Osteocyte (in vitro differentiated cells): Measurements from ENCODE around the gene OR1F1. TPM values are rescaled to one million over a fixed set of nuclear protein-coding genes. Genes with fewer than 3 reads are reported as not detected.

Source experiments
- DNase-seq: peaks from one replicate; pipeline ENCODE4 v3.0.0; 2021; ENCODE audit warnings: mixed read lengths; ENCODE audit not compliant: unreplicated experiment; ENCODE audit errors: extremely low spot score
- H3K27ac Mint-ChIP-seq: one replicate; pipeline ENCODE4 v1.8.0; 2021; ENCODE audit warnings: mild to moderate bottlenecking, mixed read lengths; ENCODE audit not compliant: unreplicated experiment
- H3K27me3 Mint-ChIP-seq: one replicate; pipeline ENCODE4 v1.8.0; 2021; ENCODE audit warnings: mixed read lengths; ENCODE audit not compliant: unreplicated experiment
- H3K36me3 Mint-ChIP-seq: one replicate; pipeline ENCODE4 v1.8.0; 2021; ENCODE audit warnings: mixed read lengths; ENCODE audit not compliant: unreplicated experiment
- H3K4me1 Mint-ChIP-seq: one replicate; pipeline ENCODE4 v1.8.0; 2021; ENCODE audit warnings: mixed read lengths; ENCODE audit not compliant: unreplicated experiment
- H3K4me3 Mint-ChIP-seq: one replicate; pipeline ENCODE4 v1.8.0; 2021; ENCODE audit warnings: mild to moderate bottlenecking, moderate library complexity, mixed read lengths; ENCODE audit not compliant: unreplicated experiment
- H3K9me3 Mint-ChIP-seq: one replicate; pipeline ENCODE4 v1.8.0; 2021; ENCODE audit warnings: mixed read lengths; ENCODE audit not compliant: unreplicated experiment
- CTCF ChIP-seq: fragments of 200-600 bp; sonication (generic); IDR thresholded peaks from 2 replicates; pipeline ENCODE4 v1.5.0; 2021; ENCODE audit warnings: antibody characterized with exemption, mild to moderate bottlenecking, moderate library complexity
- total RNA-seq: library from RNA; stranded (reverse); gene quantifications from 2 replicates; pipeline ENCODE4 v1.2.1, GENCODE V29; 2021

Gene OR1F1
- total RNA-seq, 1 donor from 2014 or later, result not detected

GRCh38 chr16:3171181-3171854 lies 16.7 kb upstream of the OR1F1 start:
- Mint-ChIP-seq H3K4me3 (no peak overlapping the region), H3K9me3 (no peaks in the 10 kb centered on the region), H3K4me1 (peaks cover 23% of the 10 kb centered on the region), H3K36me3 (no peaks in the 10 kb centered on the region), H3K27ac (no peak overlapping the region), H3K27me3 (peaks cover 31% of the 10 kb centered on the region)
- no peak for TF ChIP-seq CTCF
- no peak for DNase-seq

GRCh38 chr16:3171855-3172593 lies 16.0 kb upstream of the OR1F1 start:
- TF ChIP-seq CTCF, result no peak
- no peak for DNase-seq
- Mint-ChIP-seq H3K4me3 (no peak overlapping the region), H3K27ac (no peak overlapping the region), H3K4me1 (peaks cover 23% of the 10 kb centered on the region), H3K27me3 (peaks cover 36% of the 10 kb centered on the region), H3K9me3 (no peaks in the 10 kb centered on the region), H3K36me3 (no peaks in the 10 kb centered on the region)

- no peaks in the 10 kb centered on the region for H3K9me3 Mint-ChIP-seq
- H3K4me1 Mint-ChIP-seq, result peaks cover 23% of the 10 kb centered on the region
- DNase-seq, result no peak
- H3K27me3 Mint-ChIP-seq, result peaks cover 43% of the 10 kb centered on the region
- peak overlapping the region; percentile 41 for H3K4me3 Mint-ChIP-seq
- no peak overlapping the region for H3K27ac Mint-ChIP-seq
- TF ChIP-seq CTCF, result peak; percentile 48
- no peaks in the 10 kb centered on the region for H3K36me3 Mint-ChIP-seq
Measured at GRCh38 chr16:3173892-3174617, 13.9 kb upstream of the OR1F1 start.

- Mint-ChIP-seq H3K4me1 (peaks cover 23% of the 10 kb centered on the region), H3K9me3 (no peaks in the 10 kb centered on the region), H3K4me3 (no peak overlapping the region), H3K36me3 (no peaks in the 10 kb centered on the region), H3K27ac (no peak overlapping the region), H3K27me3 (peaks cover 48% of the 10 kb centered on the region)
- no peak for DNase-seq
- TF ChIP-seq CTCF, result no peak
Measured at GRCh38 chr16:3174618-3175148, 13.3 kb upstream of the OR1F1 start.
